Mammary epithelial cell (primary cell): Measurements from ENCODE around the gene OPALIN.

Source experiments
- CTCF ChIP-seq, 2 donors: IDR thresholded peaks in 1 of 2; conservative IDR thresholded peaks in 1 of 2; 2 replicates each; pipeline ENCODE4 v1.5.1; 2011 to 2012; ENCODE audit warnings: inconsistent platforms in 2 of 2, low read length in 2 of 2, mild to moderate bottlenecking in 2 of 2, control low read depth in 1 of 2, low read depth in 1 of 2; ENCODE audit not compliant: insufficient read depth in 1 of 2; ENCODE audit errors: extremely low read depth in 1 of 2
- EZH2 ChIP-seq: IDR thresholded peaks from 2 replicates; pipeline ENCODE4 v1.6.1; 2012; ENCODE audit warnings: low read length, inconsistent platforms, borderline replicate concordance

DNA sequence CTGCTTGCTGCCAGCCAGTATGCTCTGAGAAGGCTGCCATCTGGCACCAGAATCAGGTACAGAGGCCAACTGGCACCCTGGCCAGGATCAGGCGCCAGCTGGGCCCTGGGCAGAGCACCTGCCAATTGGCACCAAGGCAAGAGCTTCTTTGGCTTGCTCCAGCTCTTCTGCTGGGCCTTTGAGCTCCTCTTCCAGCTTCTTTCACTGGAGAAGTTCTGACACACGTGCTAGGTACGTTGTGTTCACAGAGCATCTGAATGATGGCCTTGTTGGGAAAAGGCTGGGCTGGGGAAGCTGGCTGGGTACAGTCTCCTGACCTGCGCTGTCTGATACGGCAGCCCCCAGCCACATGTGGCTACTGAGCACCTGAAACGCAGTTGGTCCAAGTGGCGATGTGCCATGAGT, 31.7 kb upstream of the OPALIN start:
- TF ChIP-seq CTCF (conservative IDR thresholded peaks at IDR 0.05 in 1 of 2, IDR thresholded peaks at IDR 0.05 in 1 of 2; ENCODE audit: extremely low read depth in 1 of 2, insufficient read depth in 1 of 2, low read depth in 1 of 2, low read length in 2 of 2) = no peak
- TF ChIP-seq EZH2 = no peak
